Tibial nerve (tissue), 4 donors: ENCODE data around the gene ABI1. TPM values are rescaled to one million over a fixed set of nuclear protein-coding genes. Genes with fewer than 3 reads are reported as not detected.

Experiments
- DNase-seq, 2 donors: peaks; one replicate each; pipeline ENCODE4 v3.0.0-alpha.2; 2019; ENCODE audit warnings: low spot score in 2 of 2
- H3K27ac ChIP-seq, 4 donors: fragments of 200-600 bp; sonication (generic) in 3 of 4; one replicate each; pipeline ENCODE4 v1.5.1; 2017 to 2019; ENCODE audit warnings: mild to moderate bottlenecking in 1 of 4
- H3K27me3 ChIP-seq, 2 donors: fragments of 200-600 bp; sonication (generic) in 1 of 2; one replicate each; pipeline versions ENCODE4 v1.5.1 to v1.6.0; 2017 to 2019
- H3K36me3 ChIP-seq, 3 donors: fragments of 200-600 bp; sonication (generic); one replicate each; pipeline ENCODE4 v1.5.1; 2018 to 2019
- H3K4me1 ChIP-seq, 4 donors: fragments of 200-600 bp; sonication (generic) in 3 of 4; one replicate each; pipeline ENCODE4 v1.5.1; 2017 to 2019
- H3K4me3 ChIP-seq, 4 donors: fragments of 200-600 bp; sonication (generic) in 3 of 4; one replicate each; pipeline ENCODE4 v1.5.1; 2017 to 2019; ENCODE audit warnings: mild to moderate bottlenecking in 1 of 4, moderate library complexity in 1 of 4
- H3K9me3 ChIP-seq, 4 donors: fragments of 200-600 bp; sonication (generic) in 3 of 4; one replicate each; pipeline ENCODE4 v1.5.1; 2017 to 2019
- EP300 ChIP-seq, 2 donors: sonication (generic); formaldehyde crosslinking; IDR thresholded peaks; one replicate each; pipeline ENCODE4 v1.6.1; 2017; ENCODE audit warnings: antibody characterized with exemption in 2 of 2, mild to moderate bottlenecking in 1 of 2
- POLR2A ChIP-seq, 2 donors: fragments of 450-650 bp; IDR thresholded peaks; one replicate each; pipeline ENCODE4 v1.6.1; 2017; ENCODE audit warnings: antibody characterized with exemption in 2 of 2, mild to moderate bottlenecking in 2 of 2, moderate library complexity in 2 of 2
- WGBS, 2 donors: methylation state at CpG; one replicate each; pipeline ENCODE4 v1.1.5; 2018; 5-methylcytosine and 5-hydroxymethylcytosine counted together
- total RNA-seq, 4 donors: library from RNA; depleted of rRNA; stranded (reverse); fragments of >200 nt; gene quantifications; one replicate each; pipeline ENCODE4 v1.1.0, GENCODE V29; 2016
- TF ChIP-seq, protein P1 (sequence below), 5 experiments: fragments of 200-600 bp in 3 of 5; fragments of 450-650 bp in 2 of 5; sonication (generic) in 3 of 5; IDR thresholded peaks; one replicate each; pipeline ENCODE4 v1.5.1; 2016 to 2019; ENCODE audit warnings: antibody characterized with exemption in 5 of 5, mild to moderate bottlenecking in 3 of 5, moderate library complexity in 2 of 5

Gene ABI1
- total RNA-seq, 4 donors from 2014 or later: 25.9 to 32.1 (median 29.9) TPM

- no peaks in the 10 kb centered on the region for H3K9me3 ChIP-seq
- TF ChIP-seq EP300 (IDR thresholded peaks at IDR 0.05): no peak
- TF ChIP-seq, protein P1, sequence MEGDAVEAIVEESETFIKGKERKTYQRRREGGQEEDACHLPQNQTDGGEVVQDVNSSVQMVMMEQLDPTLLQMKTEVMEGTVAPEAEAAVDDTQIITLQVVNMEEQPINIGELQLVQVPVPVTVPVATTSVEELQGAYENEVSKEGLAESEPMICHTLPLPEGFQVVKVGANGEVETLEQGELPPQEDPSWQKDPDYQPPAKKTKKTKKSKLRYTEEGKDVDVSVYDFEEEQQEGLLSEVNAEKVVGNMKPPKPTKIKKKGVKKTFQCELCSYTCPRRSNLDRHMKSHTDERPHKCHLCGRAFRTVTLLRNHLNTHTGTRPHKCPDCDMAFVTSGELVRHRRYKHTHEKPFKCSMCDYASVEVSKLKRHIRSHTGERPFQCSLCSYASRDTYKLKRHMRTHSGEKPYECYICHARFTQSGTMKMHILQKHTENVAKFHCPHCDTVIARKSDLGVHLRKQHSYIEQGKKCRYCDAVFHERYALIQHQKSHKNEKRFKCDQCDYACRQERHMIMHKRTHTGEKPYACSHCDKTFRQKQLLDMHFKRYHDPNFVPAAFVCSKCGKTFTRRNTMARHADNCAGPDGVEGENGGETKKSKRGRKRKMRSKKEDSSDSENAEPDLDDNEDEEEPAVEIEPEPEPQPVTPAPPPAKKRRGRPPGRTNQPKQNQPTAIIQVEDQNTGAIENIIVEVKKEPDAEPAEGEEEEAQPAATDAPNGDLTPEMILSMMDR (IDR thresholded peaks at IDR 0.05): peak in 3 of 5 experiments; percentile 8 to 35 (median 31)
- no peak overlapping the region for H3K27ac ChIP-seq
- no peaks in the 10 kb centered on the region for H3K27me3 ChIP-seq
- peak in 1 of 2 donors; percentile 10 for DNase-seq
- H3K4me1 ChIP-seq: no peaks in the 10 kb centered on the region
- H3K36me3 ChIP-seq: no peaks in the 10 kb centered on the region
- WGBS, 2 donors: 43 to 50% methylated on average over 5 of the region's 5 CpGs
- no peak overlapping the region for H3K4me3 ChIP-seq
Observed at GRCh38 chr10:26890956-26891355, 30.2 kb upstream of the ABI1 start.

DNA sequence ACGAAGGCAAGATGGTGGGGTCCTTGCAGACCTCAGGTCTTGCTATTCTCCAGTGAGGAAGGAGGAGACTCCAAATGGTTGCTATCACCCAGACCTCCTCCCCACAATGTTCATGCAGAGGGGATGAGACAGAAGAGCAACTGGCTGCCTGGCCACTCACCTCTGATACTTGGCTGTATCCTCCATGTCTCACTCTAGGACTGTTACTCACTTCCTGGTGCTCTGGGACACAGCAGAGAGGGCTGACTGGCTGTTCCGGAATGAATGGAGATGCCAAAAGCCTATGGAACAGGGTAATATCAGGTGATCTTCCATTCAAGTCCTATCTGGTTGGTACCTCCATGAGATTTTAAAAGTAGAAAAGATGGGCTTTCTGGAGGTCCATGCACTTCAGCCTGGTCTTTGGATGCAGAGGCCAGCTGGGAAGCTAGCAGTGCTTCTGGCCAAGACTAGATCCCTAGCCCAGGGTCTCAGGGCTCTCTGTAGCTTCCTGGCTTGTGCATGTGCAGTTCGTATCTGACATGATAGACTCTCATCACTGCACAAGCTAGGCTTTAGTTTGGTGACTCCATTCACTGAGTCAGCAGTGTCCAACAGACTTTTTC is 27.0 kb upstream of the ABI1 start:
- Histone ChIP-seq H3K27me3 (peaks cover 0 to 13% of the 10 kb centered on the region in 2 donors), H3K4me1 (no peaks in the 10 kb centered on the region), H3K27ac (no peak overlapping the region), H3K4me3 (no peak overlapping the region), H3K36me3 (no peaks in the 10 kb centered on the region), H3K9me3 (no peaks in the 10 kb centered on the region)
- DNase-seq: no peak
- 79 to 81% methylated on average over 3 of the region's 3 CpGs for WGBS, 2 donors
- TF ChIP-seq EP300 (IDR thresholded peaks at IDR 0.05): no peak
- TF ChIP-seq, protein P1 (IDR thresholded peaks at IDR 0.05): no peak
- TF ChIP-seq POLR2A (IDR thresholded peaks at IDR 0.05): no peak

- Histone ChIP-seq H3K9me3 (no peaks in the 10 kb centered on the region), H3K36me3 (no peaks in the 10 kb centered on the region), H3K4me1 (peaks cover 0 to 7% (median 0%) of the 10 kb centered on the region in 4 donors), H3K4me3 (no peak overlapping the region), H3K27ac (no peak overlapping the region), H3K27me3 (peaks cover 0 to 25% of the 10 kb centered on the region in 2 donors)
- TF ChIP-seq, protein P1 (IDR thresholded peaks at IDR 0.05): peak; percentile 42 to 75 (median 52)
- TF ChIP-seq EP300 (IDR thresholded peaks at IDR 0.05): no peak
- 12 to 14% methylated on average over 10 of the region's 10 CpGs for WGBS, 2 donors
- no peak for DNase-seq
Observed at GRCh38 chr10:26881600-26882331, 21.0 kb upstream of the ABI1 start.

- Histone ChIP-seq H3K27ac (no peak overlapping the region), H3K4me1 (peaks cover 0 to 7% (median 0%) of the 10 kb centered on the region in 4 donors), H3K27me3 (peaks cover 0 to 27% of the 10 kb centered on the region in 2 donors), H3K36me3 (no peaks in the 10 kb centered on the region), H3K9me3 (no peaks in the 10 kb centered on the region), H3K4me3 (no peak overlapping the region)
- TF ChIP-seq EP300 (IDR thresholded peaks at IDR 0.05): no peak
- TF ChIP-seq, protein P1 (IDR thresholded peaks at IDR 0.05): no peak
- TF ChIP-seq POLR2A (IDR thresholded peaks at IDR 0.05): no peak
- 37 to 40% methylated on average over 5 of the region's 5 CpGs for WGBS, 2 donors
- no peak for DNase-seq
Observed at GRCh38 chr10:26879744-26880143, 19.0 kb upstream of the ABI1 start.

DNA sequence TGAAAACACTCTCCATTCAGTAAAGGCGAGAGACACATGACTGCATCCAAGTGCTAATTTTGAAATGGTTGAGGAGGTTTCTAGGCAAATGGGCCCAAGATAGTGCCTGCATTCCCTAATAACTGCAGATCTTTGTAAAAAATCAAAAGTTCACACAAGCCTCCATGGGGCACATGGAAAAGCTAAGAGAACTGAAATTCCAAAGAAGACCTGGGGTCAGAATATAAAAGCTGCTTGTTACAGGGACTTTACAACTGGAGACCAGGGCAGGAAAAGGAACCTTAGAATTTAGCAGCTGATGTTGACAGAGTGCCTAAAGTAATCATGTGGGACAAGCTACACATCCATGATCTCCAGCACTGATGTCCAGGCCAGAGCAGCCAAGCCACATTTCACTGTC is 10.0 kb upstream of the ABI1 start:
- no peak for DNase-seq
- Histone ChIP-seq H3K36me3 (no peaks in the 10 kb centered on the region), H3K4me1 (no peaks in the 10 kb centered on the region), H3K27ac (no peak overlapping the region), H3K9me3 (no peaks in the 10 kb centered on the region), H3K27me3 (no peaks in the 10 kb centered on the region), H3K4me3 (no peak overlapping the region)
- no peak for TF ChIP-seq POLR2A (IDR thresholded peaks at IDR 0.05)
- TF ChIP-seq, protein P1 (IDR thresholded peaks at IDR 0.05): no peak
- TF ChIP-seq EP300 (IDR thresholded peaks at IDR 0.05): no peak
- WGBS, 2 donors: 41 to 57% methylated on average over 1 of the region's 1 CpG
